HL-60 (cell line): ENCODE measurements around the gene CCDC15.

Experiments used
- DNase-seq, 2 experiments: peaks; one replicate each; pipeline ENCODE4 v3.0.0-alpha.2; 2010 to 2020; ENCODE audit warnings: low read depth in 1 of 2, low spot score in 1 of 2
- H3K27ac ChIP-seq: fragments of 250-450 bp; sonication (Bioruptor Pico); replicated peaks from 2 replicates; pipeline ENCODE4 v1.5.1; 2020; ENCODE audit warnings: mild to moderate bottlenecking, moderate library complexity
- H3K27me3 ChIP-seq: fragments of 250-450 bp; sonication (Bioruptor Pico); 2 replicates; pipeline ENCODE4 v1.5.1; 2021; ENCODE audit warnings: mild to moderate bottlenecking, moderate library complexity; ENCODE audit not compliant: insufficient read depth, poor library complexity, severe bottlenecking
- H3K4me3 ChIP-seq: replicated peaks from 2 replicates; pipeline ENCODE4 v1.5.1; 2011; ENCODE audit warnings: mild to moderate bottlenecking, control low read depth, low read length; ENCODE audit not compliant: insufficient read depth
- GABPA ChIP-seq: IDR thresholded peaks from 2 replicates; pipeline ENCODE4 v1.6.1; 2012; ENCODE audit warnings: low read depth
- POLR2AphosphoS5 ChIP-seq: IDR thresholded peaks from 2 replicates; pipeline ENCODE4 v1.6.1; 2012; ENCODE audit warnings: low read depth
- SPI1 ChIP-seq: IDR thresholded peaks from 2 replicates; pipeline ENCODE4 v1.6.1; 2012; ENCODE audit warnings: low read depth, mild to moderate bottlenecking, borderline replicate concordance
- TF ChIP-seq, protein P1 (sequence below): IDR thresholded peaks from one replicate; pipeline ENCODE4 v1.5.1; 2011; ENCODE audit warnings: low read length, control low read depth, inconsistent platforms; ENCODE audit not compliant: insufficient read depth
- TF ChIP-seq, protein P2 (sequence below): IDR thresholded peaks from 2 replicates; pipeline ENCODE4 v1.6.1; 2012; ENCODE audit warnings: low read depth; ENCODE audit not compliant: insufficient replicate concordance

Gene CCDC15

DNA sequence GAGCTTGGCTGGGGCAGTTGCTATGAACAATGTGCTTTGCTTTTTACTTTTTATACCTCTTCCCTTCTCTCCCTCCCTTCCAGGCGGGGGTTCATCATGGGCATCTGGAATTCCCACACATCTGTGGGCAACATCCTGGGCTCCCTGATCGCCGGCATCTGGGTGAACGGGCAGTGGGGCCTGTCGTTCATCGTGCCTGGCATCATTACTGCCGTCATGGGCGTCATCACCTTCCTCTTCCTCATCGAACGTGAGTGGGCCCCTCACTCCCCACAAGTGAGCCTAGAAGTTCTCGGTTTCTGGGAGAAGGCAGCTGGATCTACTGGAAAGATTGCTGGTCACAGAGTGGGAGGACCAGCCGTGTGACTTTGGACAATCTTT is 126.5 kb downstream of the CCDC15 start:
- no peak for DNase-seq
- TF ChIP-seq, protein P1, sequence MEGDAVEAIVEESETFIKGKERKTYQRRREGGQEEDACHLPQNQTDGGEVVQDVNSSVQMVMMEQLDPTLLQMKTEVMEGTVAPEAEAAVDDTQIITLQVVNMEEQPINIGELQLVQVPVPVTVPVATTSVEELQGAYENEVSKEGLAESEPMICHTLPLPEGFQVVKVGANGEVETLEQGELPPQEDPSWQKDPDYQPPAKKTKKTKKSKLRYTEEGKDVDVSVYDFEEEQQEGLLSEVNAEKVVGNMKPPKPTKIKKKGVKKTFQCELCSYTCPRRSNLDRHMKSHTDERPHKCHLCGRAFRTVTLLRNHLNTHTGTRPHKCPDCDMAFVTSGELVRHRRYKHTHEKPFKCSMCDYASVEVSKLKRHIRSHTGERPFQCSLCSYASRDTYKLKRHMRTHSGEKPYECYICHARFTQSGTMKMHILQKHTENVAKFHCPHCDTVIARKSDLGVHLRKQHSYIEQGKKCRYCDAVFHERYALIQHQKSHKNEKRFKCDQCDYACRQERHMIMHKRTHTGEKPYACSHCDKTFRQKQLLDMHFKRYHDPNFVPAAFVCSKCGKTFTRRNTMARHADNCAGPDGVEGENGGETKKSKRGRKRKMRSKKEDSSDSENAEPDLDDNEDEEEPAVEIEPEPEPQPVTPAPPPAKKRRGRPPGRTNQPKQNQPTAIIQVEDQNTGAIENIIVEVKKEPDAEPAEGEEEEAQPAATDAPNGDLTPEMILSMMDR: no peak
- TF ChIP-seq POLR2AphosphoS5 (no peak), SPI1 (no peak), GABPA (no peak)
- TF ChIP-seq, protein P2, sequence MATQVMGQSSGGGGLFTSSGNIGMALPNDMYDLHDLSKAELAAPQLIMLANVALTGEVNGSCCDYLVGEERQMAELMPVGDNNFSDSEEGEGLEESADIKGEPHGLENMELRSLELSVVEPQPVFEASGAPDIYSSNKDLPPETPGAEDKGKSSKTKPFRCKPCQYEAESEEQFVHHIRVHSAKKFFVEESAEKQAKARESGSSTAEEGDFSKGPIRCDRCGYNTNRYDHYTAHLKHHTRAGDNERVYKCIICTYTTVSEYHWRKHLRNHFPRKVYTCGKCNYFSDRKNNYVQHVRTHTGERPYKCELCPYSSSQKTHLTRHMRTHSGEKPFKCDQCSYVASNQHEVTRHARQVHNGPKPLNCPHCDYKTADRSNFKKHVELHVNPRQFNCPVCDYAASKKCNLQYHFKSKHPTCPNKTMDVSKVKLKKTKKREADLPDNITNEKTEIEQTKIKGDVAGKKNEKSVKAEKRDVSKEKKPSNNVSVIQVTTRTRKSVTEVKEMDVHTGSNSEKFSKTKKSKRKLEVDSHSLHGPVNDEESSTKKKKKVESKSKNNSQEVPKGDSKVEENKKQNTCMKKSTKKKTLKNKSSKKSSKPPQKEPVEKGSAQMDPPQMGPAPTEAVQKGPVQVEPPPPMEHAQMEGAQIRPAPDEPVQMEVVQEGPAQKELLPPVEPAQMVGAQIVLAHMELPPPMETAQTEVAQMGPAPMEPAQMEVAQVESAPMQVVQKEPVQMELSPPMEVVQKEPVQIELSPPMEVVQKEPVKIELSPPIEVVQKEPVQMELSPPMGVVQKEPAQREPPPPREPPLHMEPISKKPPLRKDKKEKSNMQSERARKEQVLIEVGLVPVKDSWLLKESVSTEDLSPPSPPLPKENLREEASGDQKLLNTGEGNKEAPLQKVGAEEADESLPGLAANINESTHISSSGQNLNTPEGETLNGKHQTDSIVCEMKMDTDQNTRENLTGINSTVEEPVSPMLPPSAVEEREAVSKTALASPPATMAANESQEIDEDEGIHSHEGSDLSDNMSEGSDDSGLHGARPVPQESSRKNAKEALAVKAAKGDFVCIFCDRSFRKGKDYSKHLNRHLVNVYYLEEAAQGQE: no peak
- no peak overlapping the region for H3K27ac ChIP-seq
- H3K4me3 ChIP-seq: no peak overlapping the region
- no peaks in the 10 kb centered on the region for H3K27me3 ChIP-seq

DNA sequence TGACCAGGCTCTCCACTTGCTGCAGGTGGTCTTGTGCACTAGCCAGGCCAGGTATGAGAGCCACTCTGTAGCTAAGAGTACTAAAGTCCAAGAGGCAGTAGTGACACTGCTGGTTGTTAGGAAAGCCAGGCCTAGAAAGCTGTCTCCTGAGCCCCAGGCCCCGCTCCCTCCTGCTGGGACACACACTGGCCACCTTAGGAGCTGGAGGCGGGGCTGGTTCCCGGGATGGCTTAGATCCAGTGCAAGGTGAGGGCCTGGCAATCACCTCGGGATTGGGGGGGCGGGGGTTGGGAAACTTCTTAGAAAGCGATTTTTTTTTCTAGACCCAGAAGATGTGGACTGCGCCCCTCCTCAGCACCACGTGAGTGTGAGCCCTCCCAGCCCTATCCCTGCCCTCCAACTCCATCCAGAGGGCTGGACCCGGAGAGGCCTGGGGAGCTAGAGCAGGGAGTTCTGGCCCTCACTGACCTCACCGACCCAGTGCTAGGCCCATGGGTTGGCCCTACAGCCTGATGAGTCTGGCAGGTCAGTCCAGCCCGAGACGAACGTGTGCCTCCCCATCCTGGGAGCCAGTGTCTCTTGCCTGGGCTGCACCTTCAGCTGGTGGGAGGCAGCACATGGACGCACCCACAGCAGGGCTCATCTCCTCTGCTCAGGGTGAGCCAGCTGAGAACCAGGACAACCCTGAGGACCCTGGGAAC is 127.2 kb downstream of the CCDC15 start:
- H3K27ac ChIP-seq: no peak overlapping the region
- no peak for DNase-seq
- no peaks in the 10 kb centered on the region for H3K27me3 ChIP-seq
- no peak for TF ChIP-seq POLR2AphosphoS5
- TF ChIP-seq SPI1: no peak
- TF ChIP-seq, protein P2: no peak
- TF ChIP-seq, protein P1: no peak
- TF ChIP-seq GABPA: no peak
- H3K4me3 ChIP-seq: no peak overlapping the region

DNA sequence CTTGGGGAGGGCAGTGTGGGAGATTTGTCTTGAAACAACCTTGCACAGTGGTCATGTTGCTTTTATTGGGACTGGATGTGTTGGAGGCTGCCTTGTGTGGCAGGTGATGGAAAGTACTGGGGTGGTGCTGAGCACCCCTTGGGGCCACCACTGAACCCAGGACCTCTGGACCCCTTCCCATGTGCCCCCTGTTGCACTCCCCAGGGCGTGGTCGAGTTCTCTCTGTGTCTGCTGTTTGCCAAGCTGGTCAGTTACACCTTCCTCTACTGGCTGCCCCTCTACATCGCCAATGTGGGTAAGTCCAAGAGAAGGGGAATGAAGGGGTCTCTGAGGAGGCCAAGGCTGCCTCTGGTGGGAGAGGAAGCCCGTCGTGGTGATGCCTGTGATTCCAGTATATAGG is 128.0 kb downstream of the CCDC15 start:
- no peak for DNase-seq
- Histone ChIP-seq H3K4me3 (no peak overlapping the region), H3K27ac (no peak overlapping the region)

More for the DNA sequence above, 128.0 kb downstream of the CCDC15 start:
- TF ChIP-seq GABPA (no peak), POLR2AphosphoS5 (no peak), SPI1 (no peak)
- TF ChIP-seq, protein P2: no peak
- TF ChIP-seq, protein P1: no peak
- no peaks in the 10 kb centered on the region for H3K27me3 ChIP-seq
